GM12873 (cell line): ENCODE data around the gene FKBP10.

Source experiments
- TF ChIP-seq, protein P1 (sequence below): IDR thresholded peaks from 2 replicates; pipeline ENCODE4 v1.5.1; 2012; ENCODE audit warnings: low read depth, mild to moderate bottlenecking, moderate library complexity, low read length, control low read depth; ENCODE audit not compliant: insufficient read depth; ENCODE audit errors: missing control alignments

The FKBP10 gene

DNA sequence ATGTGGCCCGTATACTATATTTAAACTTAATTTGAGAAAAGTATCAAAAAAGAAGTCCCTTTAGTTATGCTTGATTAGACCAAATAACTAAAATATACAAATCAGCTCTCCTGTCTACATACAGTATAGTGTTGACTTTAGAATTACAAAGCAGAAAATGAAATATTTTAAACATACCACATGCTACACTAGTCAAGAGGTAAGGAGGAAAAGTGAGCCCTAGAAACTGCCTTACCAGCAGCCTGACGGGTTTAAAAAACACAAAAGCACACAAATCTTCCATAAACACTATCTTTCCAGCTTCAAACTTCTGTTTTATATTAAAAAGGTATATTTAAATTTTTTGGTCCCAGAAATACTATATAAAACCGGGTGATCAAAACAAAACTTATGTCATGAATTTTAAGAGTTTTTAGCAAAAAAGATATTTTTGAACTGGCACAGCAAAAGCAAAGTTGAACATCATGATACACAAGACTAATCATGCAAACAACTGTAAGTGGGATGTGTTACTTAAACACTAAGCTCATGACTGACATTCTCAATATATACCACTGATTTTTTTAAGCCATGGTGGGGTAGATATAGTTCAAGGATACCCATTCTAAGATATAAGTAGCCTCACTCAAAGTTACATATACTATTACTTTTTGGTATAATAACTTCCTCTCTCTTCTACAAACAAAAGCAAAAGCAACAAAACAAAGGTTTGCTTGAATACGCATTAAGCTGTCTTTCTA is 36.6 kb downstream of the FKBP10 start:
- TF ChIP-seq, protein P1, sequence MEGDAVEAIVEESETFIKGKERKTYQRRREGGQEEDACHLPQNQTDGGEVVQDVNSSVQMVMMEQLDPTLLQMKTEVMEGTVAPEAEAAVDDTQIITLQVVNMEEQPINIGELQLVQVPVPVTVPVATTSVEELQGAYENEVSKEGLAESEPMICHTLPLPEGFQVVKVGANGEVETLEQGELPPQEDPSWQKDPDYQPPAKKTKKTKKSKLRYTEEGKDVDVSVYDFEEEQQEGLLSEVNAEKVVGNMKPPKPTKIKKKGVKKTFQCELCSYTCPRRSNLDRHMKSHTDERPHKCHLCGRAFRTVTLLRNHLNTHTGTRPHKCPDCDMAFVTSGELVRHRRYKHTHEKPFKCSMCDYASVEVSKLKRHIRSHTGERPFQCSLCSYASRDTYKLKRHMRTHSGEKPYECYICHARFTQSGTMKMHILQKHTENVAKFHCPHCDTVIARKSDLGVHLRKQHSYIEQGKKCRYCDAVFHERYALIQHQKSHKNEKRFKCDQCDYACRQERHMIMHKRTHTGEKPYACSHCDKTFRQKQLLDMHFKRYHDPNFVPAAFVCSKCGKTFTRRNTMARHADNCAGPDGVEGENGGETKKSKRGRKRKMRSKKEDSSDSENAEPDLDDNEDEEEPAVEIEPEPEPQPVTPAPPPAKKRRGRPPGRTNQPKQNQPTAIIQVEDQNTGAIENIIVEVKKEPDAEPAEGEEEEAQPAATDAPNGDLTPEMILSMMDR = no peak

DNA sequence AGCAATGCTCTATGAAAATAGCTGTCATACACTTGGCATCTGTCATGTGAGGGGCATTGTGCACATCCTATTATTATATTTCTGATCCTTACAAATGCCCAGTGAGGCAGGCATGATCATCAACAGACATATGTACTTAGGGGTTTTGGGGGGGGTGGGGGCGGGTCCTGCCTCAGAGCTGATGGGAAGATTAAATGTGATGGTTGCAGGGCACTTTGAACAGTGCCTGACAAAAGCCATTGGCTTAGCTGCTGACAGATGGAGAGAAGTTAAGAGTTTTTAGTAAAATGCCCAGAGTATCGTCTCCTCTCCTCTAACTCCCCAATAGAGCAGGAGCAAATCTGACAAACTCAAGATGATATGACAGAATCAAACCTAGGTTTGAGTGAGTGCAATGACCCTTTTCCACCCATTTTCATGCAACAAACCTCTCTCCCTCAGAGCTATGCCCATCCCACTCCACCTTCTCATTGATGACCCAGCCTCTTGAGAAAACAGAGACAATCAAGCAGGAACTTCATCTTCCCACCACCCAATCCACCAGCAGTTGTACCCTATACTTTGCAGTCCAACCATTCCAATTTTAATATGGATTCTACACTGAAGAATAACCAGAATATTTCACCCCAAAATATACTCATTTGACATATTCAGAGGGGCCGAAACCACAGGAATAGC is 47.6 kb downstream of the FKBP10 start:
- TF ChIP-seq, protein P1 = no peak

DNA sequence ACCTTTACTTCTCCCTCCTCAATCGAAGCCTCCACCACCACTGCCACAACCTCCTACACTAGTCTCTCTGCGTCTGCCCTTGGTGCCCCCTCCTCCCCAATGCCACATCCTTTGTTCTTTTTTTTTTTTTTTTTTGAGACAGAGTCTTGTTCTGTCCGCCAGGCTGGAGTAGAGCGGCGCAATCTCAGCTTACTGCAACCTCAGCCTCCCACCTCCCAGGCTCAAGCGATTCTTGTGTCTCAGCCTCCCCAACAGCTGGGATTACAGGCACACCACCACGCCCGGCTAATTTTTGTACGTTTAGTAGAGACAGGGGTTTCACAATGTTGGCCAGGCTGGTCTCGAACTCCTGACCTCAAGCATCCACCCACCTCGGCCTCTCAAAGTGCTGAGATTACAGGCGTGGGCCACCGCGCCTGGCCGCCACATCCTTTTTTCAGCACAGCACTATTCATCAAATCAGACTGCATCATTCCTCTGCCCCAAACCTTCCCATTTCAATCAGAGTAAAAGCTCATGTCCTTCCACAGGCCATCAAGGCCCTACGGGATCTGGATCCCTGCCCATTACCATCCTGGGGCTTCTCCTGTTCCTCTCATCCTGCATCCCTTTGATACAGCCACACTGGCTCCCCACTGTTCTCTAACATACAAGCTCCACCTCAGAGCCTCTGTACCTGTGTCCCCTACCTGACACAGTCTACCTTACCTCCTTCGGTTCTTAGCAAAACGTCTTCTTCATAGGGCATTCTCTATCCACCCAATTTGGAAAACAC is 50.5 kb downstream of the FKBP10 start:
- TF ChIP-seq, protein P1 = no peak

DNA sequence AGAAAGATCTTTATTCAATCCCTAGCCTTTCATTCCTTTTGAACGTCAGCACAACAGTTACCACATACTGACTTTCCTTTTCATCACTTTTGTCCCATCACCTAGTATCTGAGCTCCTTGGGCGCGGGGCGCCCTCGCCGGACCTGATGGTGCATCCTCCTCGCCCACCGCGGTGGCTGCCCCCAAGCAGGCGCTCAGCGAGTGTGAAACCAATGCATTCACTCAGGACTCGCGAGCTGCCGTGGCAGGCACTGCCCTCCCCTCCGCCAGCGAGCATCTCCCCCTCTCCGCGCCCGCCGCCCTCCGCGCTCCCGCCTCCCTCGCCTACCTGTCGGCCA is 51.7 kb downstream of the FKBP10 start:
- TF ChIP-seq, protein P1 = no peak

DNA sequence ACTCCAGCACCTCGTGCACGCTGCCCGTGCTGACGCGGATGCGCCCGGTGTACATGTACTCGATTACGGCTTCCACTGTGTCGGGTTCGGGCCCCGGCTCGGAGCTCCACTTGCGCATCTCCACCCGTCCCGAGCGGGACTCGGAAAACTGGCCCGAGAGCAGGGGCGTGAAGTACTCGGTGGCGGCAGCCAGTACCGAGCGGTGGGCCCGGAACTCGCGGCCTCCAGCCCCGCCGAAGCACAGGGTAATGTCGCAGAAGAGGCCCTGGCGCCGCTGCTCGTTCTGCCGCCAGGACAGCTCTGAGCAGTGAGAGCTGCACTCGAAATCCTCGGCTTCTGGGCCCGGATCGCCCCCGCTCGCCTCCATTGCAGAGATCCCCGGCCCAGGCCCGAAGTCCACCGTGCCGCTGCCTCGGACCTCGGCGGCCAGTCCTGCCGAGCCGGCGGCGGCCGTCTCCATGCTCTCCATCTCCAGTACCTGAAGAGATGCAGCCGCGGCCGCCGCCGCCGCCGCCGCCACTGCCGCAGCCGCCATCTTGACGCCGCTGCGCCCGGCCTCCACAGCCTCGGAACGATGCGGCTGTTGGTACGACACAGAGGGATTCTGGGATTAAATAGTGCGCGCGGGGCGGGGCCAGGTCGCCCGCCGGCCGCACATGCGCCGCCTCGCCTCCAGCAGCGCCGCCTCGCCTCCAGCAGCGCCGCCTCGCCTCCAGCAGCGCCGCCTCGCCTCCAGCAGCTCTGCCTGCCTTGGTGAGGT is 52.2 kb downstream of the FKBP10 start, which contains the start of gene KLHL11:
Gene KLHL11 (minus strand): TSS at position 588 of the 760 bp plus-strand sequence. CDS start 53 bp downstream, at position 535.
- TF ChIP-seq, protein P1 = no peak

DNA sequence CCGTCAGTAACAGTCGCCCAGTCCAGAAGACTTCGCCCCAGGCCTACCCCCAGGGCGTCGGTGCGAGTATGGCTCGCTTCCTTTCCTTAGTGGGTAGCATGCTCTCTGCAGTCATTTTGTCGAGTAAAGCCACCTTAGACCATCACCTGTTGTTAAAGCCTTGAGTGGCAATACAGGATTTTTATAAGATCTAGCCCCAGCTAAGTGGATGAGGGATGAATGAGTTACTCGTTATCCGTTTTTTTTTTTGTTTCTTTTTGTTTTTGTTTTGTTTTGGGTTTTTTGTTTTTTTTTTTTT is 52.7 kb downstream of the FKBP10 start:
- TF ChIP-seq, protein P1 = no peak
